Measurements from ENCODE around the gene SIGLEC5.
"Not testable (repeated sequence)": the region's sequence is repeated elsewhere in the genome, so short reads cannot be mapped to it uniquely, and the experiment has no call there.

Gene SIGLEC5

GRCh38 chr19:51630315-51630714 is at the start of gene SIGLEC5:
SIGLEC5 (minus strand) TSS chr19:51630401; CDS start chr19:51630335, 66 bp downstream.
- DNase-seq (ENCODE audit: low spot score), result not testable (repeated sequence)

- DNase-seq (ENCODE audit: low spot score), result no peak
Observed at GRCh38 chr19:51676566-51677083, 46.4 kb upstream of the SIGLEC5 start.

- peak; percentile 26 for DNase-seq (ENCODE audit: low spot score)
Observed at GRCh38 chr19:51675911-51676565, 45.8 kb upstream of the SIGLEC5 start.

GRCh38 chr19:51668216-51668615 is 38.0 kb upstream of the SIGLEC5 start:
- DNase-seq (ENCODE audit: low spot score), result no peak

- no peak for DNase-seq (ENCODE audit: low spot score)
Observed at GRCh38 chr19:51664997-51665396, 34.8 kb upstream of the SIGLEC5 start.

- DNase-seq (ENCODE audit: low spot score), result no peak
Observed at GRCh38 chr19:51664131-51664530, 33.9 kb upstream of the SIGLEC5 start.

- DNase-seq (ENCODE audit: low spot score), result no peak
Observed at GRCh38 chr19:51663650-51664049, 33.4 kb upstream of the SIGLEC5 start.

- peak; percentile 84 for DNase-seq (ENCODE audit: low spot score)
Observed at GRCh38 chr19:51660975-51661600, 30.9 kb upstream of the SIGLEC5 start.

GRCh38 chr19:51654783-51655182 is 24.6 kb upstream of the SIGLEC5 start:
- DNase-seq (ENCODE audit: low spot score), result no peak

- DNase-seq (ENCODE audit: low spot score), result no peak
Observed at GRCh38 chr19:51653162-51653561, 23.0 kb upstream of the SIGLEC5 start.

GRCh38 chr19:51652266-51652665 is 22.1 kb upstream of the SIGLEC5 start:
- DNase-seq (ENCODE audit: low spot score), result no peak

- DNase-seq (ENCODE audit: low spot score), result no peak
Observed at GRCh38 chr19:51651216-51651846, 21.1 kb upstream of the SIGLEC5 start.

GRCh38 chr19:51647318-51647717 is 17.1 kb upstream of the SIGLEC5 start:
- DNase-seq (ENCODE audit: low spot score), result no peak

GRCh38 chr19:51646730-51647129 is 16.5 kb upstream of the SIGLEC5 start, which contains the start of gene SIGLEC14:
SIGLEC14 (minus strand) TSS chr19:51646825; CDS start chr19:51646759, 66 bp downstream.
- not testable (repeated sequence) for DNase-seq (ENCODE audit: low spot score)

GRCh38 chr19:51644636-51645271 is 14.6 kb upstream of the SIGLEC5 start:
- DNase-seq (ENCODE audit: low spot score), result no peak

- no peak for DNase-seq (ENCODE audit: low spot score)
Observed at GRCh38 chr19:51641648-51642047, 11.4 kb upstream of the SIGLEC5 start.

- DNase-seq (ENCODE audit: low spot score), result no peak
Observed at GRCh38 chr19:51640386-51640785, 10.2 kb upstream of the SIGLEC5 start.

- no peak for DNase-seq (ENCODE audit: low spot score)
Observed at GRCh38 chr19:51639916-51640315, 9.7 kb upstream of the SIGLEC5 start.

GRCh38 chr19:51637362-51637978 is 7.3 kb upstream of the SIGLEC5 start:
- no peak for DNase-seq (ENCODE audit: low spot score)

- no peak for DNase-seq (ENCODE audit: low spot score)
Observed at GRCh38 chr19:51632126-51632525, 1.9 kb upstream of the SIGLEC5 start.

GRCh38 chr19:51628153-51628939 is 1.9 kb downstream of the SIGLEC5 start:
- no peak for DNase-seq (ENCODE audit: low spot score)
